Keratinocyte (primary cell): ENCODE results near the gene EPHB4. TPM values are rescaled to one million over a fixed set of nuclear protein-coding genes. Genes with fewer than 3 reads are reported as not detected.

ENCODE experiments used
- DNase-seq: peaks from one replicate; pipeline ENCODE4 v3.0.0-alpha.2; 2011; ENCODE audit warnings: low read depth, missing footprints, low spot score
- FAIRE-seq: peaks from 2 replicates; lab custom pipeline; 2011; peaks lifted over from hg19 to GRCh38; lab: Jason Lieb, UNC
- H2AFZ ChIP-seq: 2 replicates; pipeline ENCODE4 v1.6.0; 2012; ENCODE audit warnings: low read length, control low read depth, inconsistent platforms; ENCODE audit not compliant: control insufficient read depth
- H3K27ac ChIP-seq: 2 replicates; pipeline ENCODE4 v1.5.1; 2011; ENCODE audit warnings: low read length; ENCODE audit not compliant: control insufficient read depth, insufficient read depth
- H3K27me3 ChIP-seq: 3 replicates; pipeline ENCODE4 v1.6.0; 2011; ENCODE audit warnings: low read length; ENCODE audit not compliant: control insufficient read depth, insufficient read depth; ENCODE audit errors: extremely low read depth
- H3K36me3 ChIP-seq, 2 experiments: 2 replicates in 1 of 2; 3 replicates in 1 of 2; pipeline ENCODE4 v1.5.1; 2011; ENCODE audit warnings: low read length in 2 of 2, mild to moderate bottlenecking in 1 of 2; ENCODE audit not compliant: control insufficient read depth in 2 of 2, insufficient read depth in 2 of 2; ENCODE audit errors: extremely low read depth in 1 of 2
- H3K4me1 ChIP-seq: 3 replicates; pipeline ENCODE4 v1.5.1; 2011; ENCODE audit warnings: low read length; ENCODE audit not compliant: control insufficient read depth, insufficient read depth; ENCODE audit errors: extremely low read depth
- H3K4me2 ChIP-seq: 3 replicates; pipeline ENCODE4 v1.6.0; 2011; ENCODE audit warnings: low read depth, low read length; ENCODE audit not compliant: control insufficient read depth, insufficient read depth; ENCODE audit errors: extremely low read depth
- H3K4me3 ChIP-seq, 3 experiments: fragments of 200-600 bp in 1 of 3; sonication (generic) in 1 of 3; 2 replicates in 2 of 3; 3 replicates in 1 of 3; pipeline ENCODE4 v1.5.1; 2011 to 2016; ENCODE audit warnings: low read length in 3 of 3, mild to moderate bottlenecking in 3 of 3, control low read depth in 2 of 3, inconsistent platforms in 1 of 3, low read depth in 1 of 3, mixed read lengths in 1 of 3, mixed run types in 1 of 3, moderate library complexity in 1 of 3; ENCODE audit not compliant: control insufficient read depth in 2 of 3, insufficient read depth in 2 of 3; ENCODE audit errors: extremely low read depth in 1 of 3
- H3K79me2 ChIP-seq: 2 replicates; pipeline ENCODE4 v1.6.0; 2012; ENCODE audit warnings: low read length; ENCODE audit not compliant: control insufficient read depth, insufficient read depth
- H3K9ac ChIP-seq: 3 replicates; pipeline ENCODE4 v1.6.0; 2011; ENCODE audit warnings: low read length; ENCODE audit not compliant: control insufficient read depth, insufficient read depth; ENCODE audit errors: extremely low read depth
- H3K9me1 ChIP-seq: 3 replicates; pipeline ENCODE4 v1.6.0; 2011; ENCODE audit warnings: low read length; ENCODE audit not compliant: control insufficient read depth, insufficient read depth; ENCODE audit errors: extremely low read depth
- H3K9me3 ChIP-seq: 2 replicates; pipeline ENCODE4 v1.5.1; 2012; ENCODE audit warnings: low read depth, low read length; ENCODE audit not compliant: control insufficient read depth
- H4K20me1 ChIP-seq: 3 replicates; pipeline ENCODE4 v1.6.0; 2011; ENCODE audit warnings: low read length; ENCODE audit not compliant: control insufficient read depth, insufficient read depth; ENCODE audit errors: extremely low read depth
- CTCF ChIP-seq, 3 experiments: IDR thresholded peaks in 1 of 3; conservative IDR thresholded peaks in 1 of 3; optimal IDR thresholded peaks in 1 of 3; 2 replicates in 2 of 3; 3 replicates in 1 of 3; pipeline versions ENCODE3 to v1.5.1; 2011; ENCODE audit warnings: low read length in 3 of 3, mild to moderate bottlenecking in 3 of 3, moderate library complexity in 2 of 3, control low read depth in 1 of 3, inconsistent platforms in 1 of 3; ENCODE audit not compliant: insufficient read depth in 2 of 3; ENCODE audit errors: extremely low read depth in 1 of 3
- EZH2 ChIP-seq: IDR thresholded peaks from one replicate; pipeline ENCODE4 v1.6.1; 2012; ENCODE audit warnings: inconsistent platforms, mild to moderate bottlenecking, low read length, moderate library complexity
- dilution Hi-C: fragments of 300-500 bp; cut with MboI; formaldehyde crosslinking; loops from one replicate; pipeline ENCODE4 v1.7.0; 2020; ENCODE audit warnings: low sequenced_read_pairs; ENCODE audit not compliant: extremely low pct_ligation_motif_present
- polyA plus RNA-seq, 5 experiments: library from polyadenylated mRNA; depleted of rRNA in 3 of 5; stranded (reverse) in 3 of 5; stranded (forward) in 1 of 5; unstranded in 1 of 5; fragments of >200 nt; gene quantifications; 1 replicate in 1 of 5; 2 replicates in 3 of 5; 3 replicates in 1 of 5; pipeline versions ENCODE4 v1.2.1 to v1.2.3, GENCODE V29; 2011 to 2012; ENCODE audit warnings: missing spikeins in 2 of 5, low read depth in 1 of 5, low replicate concordance in 1 of 5

EPHB4 gene
- polyA plus RNA-seq, 1 donor (not counting 4 experiments of a cell fraction or from before 2014, with no cell fraction given) = 61.4 TPM

- Histone ChIP-seq H4K20me1 (no peaks in the 10 kb centered on the region), H3K4me1 (peaks cover 10% of the 10 kb centered on the region), H3K4me3 (no peak overlapping the region), H2AFZ (no peak overlapping the region), H3K9me1 (no peaks in the 10 kb centered on the region), H3K9me3 (no peaks in the 10 kb centered on the region), H3K9ac (no peak overlapping the region), H3K36me3 (no peaks in the 10 kb centered on the region), H3K79me2 (no peaks in the 10 kb centered on the region), H3K27ac (no peak overlapping the region), H3K4me2 (peak overlapping the region; percentile 17), H3K27me3 (no peaks in the 10 kb centered on the region)
- TF ChIP-seq CTCF (optimal IDR thresholded peaks at IDR 0.05 in 1 of 3, IDR thresholded peaks at IDR 0.05 in 1 of 3, conservative IDR thresholded peaks at IDR 0.05 in 1 of 3; ENCODE audit: extremely low read depth in 1 of 3, insufficient read depth in 2 of 3, low read length in 3 of 3) (no peak), EZH2 (no peak)
- dilution Hi-C loops = no loop called here
- FAIRE-seq = peak; percentile 9
- no peak for DNase-seq
Observed at GRCh38 chr7:100793806-100794660, 33.3 kb downstream of the EPHB4 start.

- Histone ChIP-seq H3K36me3 (no peaks in the 10 kb centered on the region), H3K27me3 (no peaks in the 10 kb centered on the region), H3K27ac (no peak overlapping the region), H3K9ac (no peak overlapping the region), H4K20me1 (no peaks in the 10 kb centered on the region), H3K9me1 (no peaks in the 10 kb centered on the region), H3K9me3 (no peaks in the 10 kb centered on the region), H3K79me2 (no peaks in the 10 kb centered on the region), H3K4me1 (peaks cover 10% of the 10 kb centered on the region), H2AFZ (no peak overlapping the region), H3K4me2 (no peak overlapping the region), H3K4me3 (no peak overlapping the region)
- TF ChIP-seq EZH2 (no peak), CTCF (optimal IDR thresholded peaks at IDR 0.05 in 1 of 3, IDR thresholded peaks at IDR 0.05 in 1 of 3, conservative IDR thresholded peaks at IDR 0.05 in 1 of 3; ENCODE audit: extremely low read depth in 1 of 3, insufficient read depth in 2 of 3, low read length in 3 of 3) (no peak)
- DNase-seq = no peak
- FAIRE-seq = no peak
- dilution Hi-C loops = no loop called here
Observed at GRCh38 chr7:100791881-100792666, 35.2 kb downstream of the EPHB4 start.
